M059J (cell line): ENCODE data around the gene MAP7. TPM values are rescaled to one million over a fixed set of nuclear protein-coding genes. Genes with fewer than 3 reads are reported as not detected.
A peak's percentile ranks its signal among the peaks of the same experiment; 100 is the strongest.
"Not testable (repeated sequence)": the region's sequence is repeated elsewhere in the genome, so short reads cannot be mapped to it uniquely, and the experiment has no call there.

ENCODE experiments used
- DNase-seq: peaks from one replicate; pipeline ENCODE4 v3.0.0-alpha.2; 2012; ENCODE audit warnings: low read depth
- total RNA-seq: library from RNA; depleted of rRNA; stranded (reverse); fragments of >200 nt; shearing (Covaris generic); gene quantifications from 2 replicates; pipeline ENCODE4 v1.2.3, GENCODE V29; 2014; rRNA removed

MAP7 gene
- total RNA-seq, result 0.15 and 0.49 TPM in 2 replicates

GRCh38 chr6:136550330-136551071 is at the start of gene MAP7:
TSS of gene MAP7 (minus strand) at chr6:136550422. CDS start at chr6:136550408, 14 bp downstream.
- DNase-seq, result peak; percentile 44

GRCh38 chr6:136599329-136600011 is 49.2 kb upstream of the MAP7 start:
- DNase-seq, result no peak

- DNase-seq, result no peak
These were observed 47.8 kb upstream of the MAP7 start for GRCh38 chr6:136598048-136598447.

- no peak for DNase-seq
These were observed 44.4 kb upstream of the MAP7 start for GRCh38 chr6:136594671-136595070.

GRCh38 chr6:136593748-136594490 is 43.7 kb upstream of the MAP7 start:
- DNase-seq, result peak; percentile 100

- DNase-seq, result peak; percentile 56
These were observed 42.9 kb upstream of the MAP7 start for GRCh38 chr6:136592930-136593673.

GRCh38 chr6:136591617-136592016 is 41.4 kb upstream of the MAP7 start:
- no peak for DNase-seq

GRCh38 chr6:136590846-136591245 is 40.6 kb upstream of the MAP7 start:
- not testable (repeated sequence) for DNase-seq

GRCh38 chr6:136587527-136587926 is 37.3 kb upstream of the MAP7 start:
- no peak for DNase-seq

- DNase-seq, result peak; percentile 39
These were observed 36.1 kb upstream of the MAP7 start for GRCh38 chr6:136586295-136586694.

GRCh38 chr6:136585523-136585922 is 35.3 kb upstream of the MAP7 start:
- not testable (repeated sequence) for DNase-seq

GRCh38 chr6:136584290-136584689 is 34.1 kb upstream of the MAP7 start:
- DNase-seq, result not testable (repeated sequence)

GRCh38 chr6:136582711-136583471 is 32.7 kb upstream of the MAP7 start:
- DNase-seq, result peak; percentile 85

GRCh38 chr6:136579800-136580199 is 29.6 kb upstream of the MAP7 start:
- DNase-seq, result no peak

GRCh38 chr6:136576821-136577220 is 26.6 kb upstream of the MAP7 start:
- DNase-seq, result no peak

GRCh38 chr6:136571496-136571895 is 21.3 kb upstream of the MAP7 start:
- no peak for DNase-seq

GRCh38 chr6:136571065-136571464 is 20.8 kb upstream of the MAP7 start:
- DNase-seq, result no peak

GRCh38 chr6:136568129-136568528 is 17.9 kb upstream of the MAP7 start:
- DNase-seq, result no peak

- DNase-seq, result no peak
These were observed 17.5 kb upstream of the MAP7 start for GRCh38 chr6:136567688-136568087.

GRCh38 chr6:136566851-136567250 is 16.6 kb upstream of the MAP7 start:
- DNase-seq, result no peak

- DNase-seq, result no peak
These were observed 15.8 kb upstream of the MAP7 start for GRCh38 chr6:136566007-136566487.
